ENCODE results near the gene PPP2R3C.
"Not testable (repeated sequence)": the region's sequence is repeated elsewhere in the genome, so short reads cannot be mapped to it uniquely, and the experiment has no call there.

PPP2R3C gene

DNA sequence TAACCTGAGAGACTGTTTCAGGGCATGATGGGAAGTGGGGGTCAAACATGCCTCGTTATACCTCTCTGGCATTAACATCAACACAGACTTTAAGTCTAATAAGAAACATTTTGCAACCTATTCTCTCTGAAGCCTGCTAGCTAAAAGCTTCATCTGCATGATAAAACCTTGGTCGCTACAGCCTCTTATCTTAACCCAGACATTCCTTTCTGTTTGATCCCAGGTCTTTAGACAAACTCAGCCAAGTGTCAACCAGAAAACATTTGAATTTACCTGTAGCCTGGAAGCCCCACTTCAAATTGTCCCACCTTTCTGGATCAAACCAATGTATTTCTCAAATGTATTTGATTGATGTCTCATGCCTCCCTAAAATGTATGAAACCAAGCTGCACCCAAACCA lies 9.1 kb downstream of the PPP2R3C start:
- Histone ChIP-seq H3K9me3 (ENCODE audit: insufficient read depth, low read length) (peaks cover 10% of the 10 kb centered on the region), H3K36me3 (ENCODE audit: insufficient read depth, insufficient read length, low read length) (peaks cover 48% of the 10 kb centered on the region), H3K27me3 (ENCODE audit: insufficient read depth, insufficient read length) (no peaks in the 10 kb centered on the region), H3K4me3 (ENCODE audit: insufficient read length, low read depth) (no peak overlapping the region), H3K9ac (ENCODE audit: insufficient read length, low read depth) (no peak overlapping the region), H3K4me1 (ENCODE audit: insufficient read depth, insufficient read length) (no peaks in the 10 kb centered on the region)
- peak; percentile 9 for DNase-seq (ENCODE audit: low read depth, low spot score)
- TF ChIP-seq SUZ12 (IDR thresholded peaks at IDR 0.05; ENCODE audit: extremely low read depth, insufficient read depth, insufficient read length), result no peak
- TF ChIP-seq YY1 (IDR thresholded peaks at IDR 0.05; ENCODE audit: insufficient read depth, insufficient read length), result no peak

GRCh38 chr14:35107866-35108265 lies 13.9 kb downstream of the PPP2R3C start:
- no peak overlapping the region for H3K9ac ChIP-seq (ENCODE audit: insufficient read length, low read depth)
- H3K4me3 ChIP-seq (ENCODE audit: insufficient read length, low read depth), result no peak overlapping the region
- peaks cover 10% of the 10 kb centered on the region for H3K9me3 ChIP-seq (ENCODE audit: insufficient read depth, low read length)
- DNase-seq (ENCODE audit: low read depth, low spot score), result no peak
- H3K36me3 ChIP-seq (ENCODE audit: insufficient read depth, insufficient read length, low read length), result peaks cover 46% of the 10 kb centered on the region
- no peaks in the 10 kb centered on the region for H3K27me3 ChIP-seq (ENCODE audit: insufficient read depth, insufficient read length)
- TF ChIP-seq ZNF274 (IDR thresholded peaks at IDR 0.05; ENCODE audit: low read depth, low read length) (no peak), SUZ12 (IDR thresholded peaks at IDR 0.05; ENCODE audit: extremely low read depth, insufficient read depth, insufficient read length) (no peak)
- no peaks in the 10 kb centered on the region for H3K4me1 ChIP-seq (ENCODE audit: insufficient read depth, insufficient read length)

DNA sequence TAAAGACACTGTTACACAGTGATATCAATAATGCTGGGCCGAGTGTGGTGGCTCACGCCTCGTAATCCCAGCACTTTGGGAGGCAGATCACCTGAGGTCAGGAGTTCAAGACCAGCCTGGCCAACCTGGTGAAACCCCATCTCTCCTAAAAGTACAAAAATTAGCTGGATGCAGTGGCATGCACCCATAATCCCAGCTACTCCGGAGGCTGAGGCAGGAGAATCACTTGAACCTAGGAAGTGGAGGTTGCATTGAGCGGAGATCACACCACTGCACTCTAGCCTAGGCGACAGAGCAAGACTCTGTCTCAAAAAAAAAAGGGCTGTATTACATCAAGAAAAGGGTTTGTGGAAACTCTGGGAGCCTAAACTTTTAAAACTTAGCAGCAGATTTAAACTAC lies 27.1 kb downstream of the PPP2R3C start:
- not testable (repeated sequence) for H3K4me1 ChIP-seq (ENCODE audit: insufficient read depth, insufficient read length); H3K27me3 ChIP-seq (ENCODE audit: insufficient read depth, insufficient read length); H3K9me3 ChIP-seq (ENCODE audit: insufficient read depth, low read length); H3K9ac ChIP-seq (ENCODE audit: insufficient read length, low read depth); H3K4me3 ChIP-seq (ENCODE audit: insufficient read length, low read depth); DNase-seq (ENCODE audit: low read depth, low spot score)
- peaks cover 43% of the 10 kb centered on the region for H3K36me3 ChIP-seq (ENCODE audit: insufficient read depth, insufficient read length, low read length)

- Histone ChIP-seq H3K9me3 (ENCODE audit: insufficient read depth, low read length) (no peaks in the 10 kb centered on the region), H3K4me1 (ENCODE audit: insufficient read depth, insufficient read length) (no peaks in the 10 kb centered on the region), H3K36me3 (ENCODE audit: insufficient read depth, insufficient read length, low read length) (peaks cover 24% of the 10 kb centered on the region), H3K27me3 (ENCODE audit: insufficient read depth, insufficient read length) (no peaks in the 10 kb centered on the region), H3K9ac (ENCODE audit: insufficient read length, low read depth) (no peak overlapping the region), H3K4me3 (ENCODE audit: insufficient read length, low read depth) (no peak overlapping the region)
- DNase-seq (ENCODE audit: low read depth, low spot score), result no peak
- no peak for TF ChIP-seq SUZ12 (IDR thresholded peaks at IDR 0.05; ENCODE audit: extremely low read depth, insufficient read depth, insufficient read length)
- TF ChIP-seq YY1 (IDR thresholded peaks at IDR 0.05; ENCODE audit: insufficient read depth, insufficient read length), result no peak
- no peak for TF ChIP-seq ZNF274 (IDR thresholded peaks at IDR 0.05; ENCODE audit: low read depth, low read length)
Measured at GRCh38 chr14:35088514-35088913, 33.3 kb downstream of the PPP2R3C start.

GRCh38 chr14:35085441-35085840 lies 36.3 kb downstream of the PPP2R3C start:
- no peaks in the 10 kb centered on the region for H3K27me3 ChIP-seq (ENCODE audit: insufficient read depth, insufficient read length)
- H3K9me3 ChIP-seq (ENCODE audit: insufficient read depth, low read length), result no peaks in the 10 kb centered on the region
- H3K36me3 ChIP-seq (ENCODE audit: insufficient read depth, insufficient read length, low read length), result peaks cover 38% of the 10 kb centered on the region
- H3K4me3 ChIP-seq (ENCODE audit: insufficient read length, low read depth), result no peak overlapping the region
- no peak for DNase-seq (ENCODE audit: low read depth, low spot score)
- H3K9ac ChIP-seq (ENCODE audit: insufficient read length, low read depth), result no peak overlapping the region
- H3K4me1 ChIP-seq (ENCODE audit: insufficient read depth, insufficient read length), result no peaks in the 10 kb centered on the region
- no peak for TF ChIP-seq YY1 (IDR thresholded peaks at IDR 0.05; ENCODE audit: insufficient read depth, insufficient read length)

DNA sequence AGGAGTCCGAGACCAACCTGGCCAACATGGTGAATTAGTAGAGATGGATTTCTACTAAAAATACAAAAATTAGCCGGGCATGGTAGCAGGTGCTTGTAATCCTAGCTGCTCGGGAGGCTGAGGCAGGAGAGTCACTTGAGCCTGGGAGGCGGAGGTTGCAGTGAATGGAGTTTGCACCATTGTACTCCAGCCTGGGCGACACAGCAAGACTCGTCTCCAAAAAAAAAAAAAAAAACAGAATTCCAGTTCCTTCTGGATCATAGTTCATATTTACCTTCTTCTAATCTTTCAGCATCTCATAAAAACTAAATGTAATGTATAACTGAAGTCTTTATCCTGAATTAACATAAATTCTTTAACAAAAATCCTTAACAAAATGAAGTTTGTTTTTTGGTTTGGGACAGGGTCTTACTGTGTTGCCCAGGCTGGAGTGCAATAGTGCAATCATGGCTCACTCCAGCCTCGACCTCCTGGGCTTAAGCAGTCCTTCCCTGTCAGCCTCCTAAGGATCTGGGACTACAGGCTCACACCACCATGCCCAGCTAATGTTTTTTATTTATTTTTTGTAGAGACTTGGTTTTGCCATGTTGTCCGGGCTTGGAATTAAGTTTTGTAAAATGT lies 38.1 kb downstream of the PPP2R3C start:
- H3K9ac ChIP-seq (ENCODE audit: insufficient read length, low read depth), result no peak overlapping the region
- H3K9me3 ChIP-seq (ENCODE audit: insufficient read depth, low read length), result no peaks in the 10 kb centered on the region
- H3K4me3 ChIP-seq (ENCODE audit: insufficient read length, low read depth), result no peak overlapping the region
- H3K36me3 ChIP-seq (ENCODE audit: insufficient read depth, insufficient read length, low read length), result peaks cover 44% of the 10 kb centered on the region
- no peaks in the 10 kb centered on the region for H3K4me1 ChIP-seq (ENCODE audit: insufficient read depth, insufficient read length)
- TF ChIP-seq YY1 (IDR thresholded peaks at IDR 0.05; ENCODE audit: insufficient read depth, insufficient read length), result no peak
- no peak for TF ChIP-seq SUZ12 (IDR thresholded peaks at IDR 0.05; ENCODE audit: extremely low read depth, insufficient read depth, insufficient read length)
- no peak for TF ChIP-seq ZNF274 (IDR thresholded peaks at IDR 0.05; ENCODE audit: low read depth, low read length)
- no peaks in the 10 kb centered on the region for H3K27me3 ChIP-seq (ENCODE audit: insufficient read depth, insufficient read length)
- no peak for DNase-seq (ENCODE audit: low read depth, low spot score)

DNA sequence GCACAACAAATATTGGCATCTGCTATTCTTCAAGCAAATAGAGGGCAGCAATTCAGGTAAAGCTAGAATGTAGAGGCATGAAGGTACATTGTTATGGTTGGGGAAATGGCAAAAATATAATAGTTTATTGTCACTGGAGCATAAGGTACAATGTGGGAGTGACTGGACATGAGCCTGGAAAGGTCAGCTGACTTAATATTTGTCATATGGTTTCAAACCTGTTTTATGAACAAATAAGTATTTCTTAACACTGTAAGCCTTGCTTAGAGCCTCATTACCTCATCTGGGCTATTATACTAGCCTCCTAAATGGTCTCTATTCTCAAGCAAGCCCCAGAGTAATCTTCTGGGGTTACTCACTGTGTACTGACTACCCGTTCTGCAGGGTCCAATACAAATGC lies 42.0 kb downstream of the PPP2R3C start:
- TF ChIP-seq ZNF274 (IDR thresholded peaks at IDR 0.05; ENCODE audit: low read depth, low read length) (no peak), SUZ12 (IDR thresholded peaks at IDR 0.05; ENCODE audit: extremely low read depth, insufficient read depth, insufficient read length) (no peak), YY1 (IDR thresholded peaks at IDR 0.05; ENCODE audit: insufficient read depth, insufficient read length) (no peak)
- Histone ChIP-seq H3K4me3 (ENCODE audit: insufficient read length, low read depth) (no peak overlapping the region), H3K4me1 (ENCODE audit: insufficient read depth, insufficient read length) (no peaks in the 10 kb centered on the region), H3K9me3 (ENCODE audit: insufficient read depth, low read length) (no peaks in the 10 kb centered on the region), H3K27me3 (ENCODE audit: insufficient read depth, insufficient read length) (no peaks in the 10 kb centered on the region), H3K9ac (ENCODE audit: insufficient read length, low read depth) (no peak overlapping the region), H3K36me3 (ENCODE audit: insufficient read depth, insufficient read length, low read length) (peaks cover 40% of the 10 kb centered on the region)
- no peak for DNase-seq (ENCODE audit: low read depth, low spot score)

DNA sequence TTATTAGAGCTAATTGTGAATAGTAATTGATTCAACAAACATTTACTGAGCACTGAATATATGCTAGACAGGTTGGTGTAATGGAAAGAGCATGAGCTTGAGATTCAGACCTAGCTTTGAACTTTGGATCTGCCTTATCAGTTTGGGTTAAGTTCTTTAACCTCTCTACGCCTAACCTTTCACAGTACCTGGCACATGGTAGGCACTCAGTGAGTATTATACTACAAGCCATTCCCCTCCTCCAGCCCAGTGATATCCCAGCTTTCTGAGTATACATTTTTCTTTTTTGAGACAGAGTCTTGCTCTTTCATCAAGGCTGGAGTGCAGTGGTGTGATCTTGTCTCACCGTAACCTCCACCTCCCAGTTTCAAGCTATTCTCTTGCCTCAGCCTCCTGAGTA lies 43.7 kb downstream of the PPP2R3C start:
- TF ChIP-seq ZNF274 (IDR thresholded peaks at IDR 0.05; ENCODE audit: low read depth, low read length), result no peak
- no peak for TF ChIP-seq YY1 (IDR thresholded peaks at IDR 0.05; ENCODE audit: insufficient read depth, insufficient read length)
- no peak for TF ChIP-seq SUZ12 (IDR thresholded peaks at IDR 0.05; ENCODE audit: extremely low read depth, insufficient read depth, insufficient read length)
- Histone ChIP-seq H3K36me3 (ENCODE audit: insufficient read depth, insufficient read length, low read length) (peaks cover 35% of the 10 kb centered on the region), H3K4me1 (ENCODE audit: insufficient read depth, insufficient read length) (no peaks in the 10 kb centered on the region), H3K4me3 (ENCODE audit: insufficient read length, low read depth) (no peak overlapping the region), H3K9ac (ENCODE audit: insufficient read length, low read depth) (no peak overlapping the region), H3K9me3 (ENCODE audit: insufficient read depth, low read length) (no peaks in the 10 kb centered on the region), H3K27me3 (ENCODE audit: insufficient read depth, insufficient read length) (no peaks in the 10 kb centered on the region)
- no peak for DNase-seq (ENCODE audit: low read depth, low spot score)
